ENCODE data around the gene HNRNPL. TPM values are rescaled to one million over a fixed set of nuclear protein-coding genes. Genes with fewer than 3 reads are reported as not detected.

The HNRNPL gene
- total and polyA plus RNA-seq, 2 of the 8 experiments (the other 6 are each of a cell fraction or from before 2014, with no cell fraction given), result 404 to 779 TPM

- no peak for TF ChIP-seq CTBP2 (IDR thresholded peaks at IDR 0.05; ENCODE audit: borderline replicate concordance, insufficient read depth, insufficient read length, low read length)
Observed at GRCh38 chr19:38890686-38891085, 40.9 kb upstream of the HNRNPL start (continued).

Data from H1 (cell line).